DOHH2 (cell line): ENCODE data around the gene ELOVL7.
"Not testable (repeated sequence)": the region's sequence is repeated elsewhere in the genome, so short reads cannot be mapped to it uniquely, and the experiment has no call there.

Experiments used
- H3F3A ChIP-seq: fragments of 200-600 bp; sonication (generic), shearing (Covaris generic); 2 replicates; pipeline ENCODE4 v1.6.0; 2016; ENCODE audit warnings: antibody characterized with exemption, mild to moderate bottlenecking; ENCODE audit not compliant: control insufficient read depth, insufficient read depth
- H3K27ac ChIP-seq: fragments of 200-600 bp; sonication (generic); 2 replicates; pipeline ENCODE4 v1.5.1; 2014; ENCODE audit warnings: low read depth, mild to moderate bottlenecking, low read length, moderate library complexity
- H3K27me3 ChIP-seq: fragments of 200-600 bp; sonication (generic); 2 replicates; pipeline ENCODE4 v1.6.1; 2014; ENCODE audit warnings: mild to moderate bottlenecking, low read length, mixed read lengths; ENCODE audit not compliant: control insufficient read depth
- H3K36me3 ChIP-seq: fragments of 200-600 bp; sonication (generic); 2 replicates; pipeline ENCODE4 v1.6.1; 2014; ENCODE audit warnings: mild to moderate bottlenecking, low read length, moderate library complexity, mixed read lengths; ENCODE audit not compliant: control insufficient read depth
- H3K4me1 ChIP-seq: fragments of 200-600 bp; sonication (generic); 2 replicates; pipeline ENCODE4 v1.6.1; 2014; ENCODE audit warnings: mild to moderate bottlenecking, low read length, mixed read lengths; ENCODE audit not compliant: control insufficient read depth
- H3K4me2 ChIP-seq: fragments of 200-600 bp; sonication (generic); 2 replicates; pipeline ENCODE4 v1.6.0; 2014; ENCODE audit warnings: mild to moderate bottlenecking, low read length, moderate library complexity
- H3K4me3 ChIP-seq: fragments of 200-600 bp; sonication (generic); 2 replicates; pipeline ENCODE4 v1.5.1; 2014; ENCODE audit warnings: mild to moderate bottlenecking, low read length, mixed read lengths
- H3K79me2 ChIP-seq: fragments of 200-600 bp; sonication (generic); 2 replicates; pipeline ENCODE4 v1.6.1; 2014; ENCODE audit warnings: mild to moderate bottlenecking, low read length, mixed read lengths; ENCODE audit not compliant: control insufficient read depth
- H3K9me2 ChIP-seq: fragments of 200-600 bp; sonication (generic); replicated peaks from 2 replicates; pipeline ENCODE4 v1.6.1; 2014; ENCODE audit warnings: mild to moderate bottlenecking, low read length, mixed read lengths; ENCODE audit not compliant: control insufficient read depth
- H3K9me3 ChIP-seq: fragments of 200-600 bp; sonication (generic); 2 replicates; pipeline ENCODE4 v1.6.1; 2014; ENCODE audit warnings: antibody characterized with exemption, low read length, mixed read lengths; ENCODE audit not compliant: control insufficient read depth, insufficient read depth
- H4K20me1 ChIP-seq: fragments of 200-600 bp; sonication (generic); 2 replicates; pipeline ENCODE4 v1.6.0; 2014; ENCODE audit warnings: low read depth, mild to moderate bottlenecking, antibody characterized with exemption, low read length, moderate library complexity; ENCODE audit not compliant: control insufficient read depth, insufficient read depth
- CTCF ChIP-seq: fragments of 200-600 bp; sonication (generic); IDR thresholded peaks from one replicate; pipeline ENCODE4 v1.5.1; 2014; ENCODE audit warnings: antibody characterized with exemption, mild to moderate bottlenecking, low read depth, low read length; ENCODE audit not compliant: poor library complexity, severe bottlenecking
- EZH2phosphoT487 ChIP-seq: fragments of 200-600 bp; sonication (generic); IDR thresholded peaks from 2 replicates; pipeline ENCODE4 v1.6.1; 2017; ENCODE audit warnings: borderline replicate concordance, mild to moderate bottlenecking, antibody characterized with exemption, low read length, moderate library complexity, mixed read lengths

Gene ELOVL7

GRCh38 chr5:60821488-60822284, 22.4 kb downstream of the ELOVL7 start:
- Histone ChIP-seq H3K4me2 (no peak overlapping the region), H3K4me1 (no peaks in the 10 kb centered on the region), H3K79me2 (no peaks in the 10 kb centered on the region), H3K36me3 (no peaks in the 10 kb centered on the region), H3K27ac (no peak overlapping the region), H3F3A (no peaks in the 10 kb centered on the region), H3K27me3 (no peaks in the 10 kb centered on the region), H3K9me2 (no peaks in the 10 kb centered on the region), H4K20me1 (no peaks in the 10 kb centered on the region), H3K9me3 (no peaks in the 10 kb centered on the region), H3K4me3 (no peak overlapping the region)
- TF ChIP-seq EZH2phosphoT487 (no peak), CTCF (no peak)

- H3K9me3 ChIP-seq = no peaks in the 10 kb centered on the region
- H3K36me3 ChIP-seq = no peaks in the 10 kb centered on the region
- H3K27ac ChIP-seq = no peak overlapping the region
- no peaks in the 10 kb centered on the region for H3K4me1 ChIP-seq
- no peak overlapping the region for H3K4me2 ChIP-seq
- H3K9me2 ChIP-seq = no peaks in the 10 kb centered on the region
- no peak for TF ChIP-seq EZH2phosphoT487
- no peaks in the 10 kb centered on the region for H3K27me3 ChIP-seq
- H4K20me1 ChIP-seq = no peaks in the 10 kb centered on the region
- H3K79me2 ChIP-seq = no peaks in the 10 kb centered on the region
- no peak overlapping the region for H3K4me3 ChIP-seq
- H3F3A ChIP-seq = no peaks in the 10 kb centered on the region
These were observed 23.2 kb downstream of the ELOVL7 start for GRCh38 chr5:60820593-60821487.

GRCh38 chr5:60816138-60816537, 27.9 kb downstream of the ELOVL7 start:
- H3K27ac ChIP-seq, H3K4me1 ChIP-seq, H4K20me1 ChIP-seq, H3K4me2 ChIP-seq, H3K9me3 ChIP-seq, H3K27me3 ChIP-seq, H3K9me2 ChIP-seq, H3K36me3 ChIP-seq, H3F3A ChIP-seq, H3K79me2 ChIP-seq, H3K4me3 ChIP-seq: not testable (repeated sequence)

- Histone ChIP-seq H3K27me3 (no peaks in the 10 kb centered on the region), H3K9me3 (no peaks in the 10 kb centered on the region), H3K36me3 (no peaks in the 10 kb centered on the region), H3K4me2 (no peak overlapping the region), H3K4me1 (no peaks in the 10 kb centered on the region), H3K9me2 (no peaks in the 10 kb centered on the region), H3K79me2 (no peaks in the 10 kb centered on the region), H4K20me1 (no peaks in the 10 kb centered on the region), H3K27ac (no peak overlapping the region), H3F3A (no peaks in the 10 kb centered on the region), H3K4me3 (no peak overlapping the region)
- no peak for TF ChIP-seq CTCF
These were observed 29.6 kb downstream of the ELOVL7 start for GRCh38 chr5:60814498-60814897.
